WTC11 (cell line): Measurements from ENCODE around the gene NANOGP8. TPM values are rescaled to one million over a fixed set of nuclear protein-coding genes. Genes with fewer than 3 reads are reported as not detected.

Experiments used
- ATAC-seq: fragments of 200-7000 bp; cut with Tn5 transposase; 2 replicates; pipeline ENCODE4 v1.10.0; 2021; ENCODE audit warnings: mild to moderate bottlenecking, moderate library complexity
- CTCF ChIA-PET: fragments of 300-600 bp; sonication (Branson Sonifier 250); formaldehyde crosslinking; loops from one replicate; lab custom pipeline; 2021; ENCODE audit warnings: antibody characterized with exemption; lab: Charles Lee
- POLR2A ChIA-PET: fragments of 350-600 bp; sonication (Branson Sonifier 250); formaldehyde crosslinking; loops from one replicate; lab custom pipeline; 2021; ENCODE audit warnings: antibody characterized with exemption; lab: Charles Lee
- DNase-seq: peaks from one replicate; pipeline ENCODE4 v3.0.0; 2021; ENCODE audit warnings: low spot score
- H3K27ac Mint-ChIP-seq: 2 replicates; pipeline ENCODE4 v1.8.0; 2021; ENCODE audit warnings: mixed read lengths
- H3K27me3 Mint-ChIP-seq: 2 replicates; pipeline ENCODE4 v1.8.0; 2021; ENCODE audit warnings: low read depth, mild to moderate bottlenecking, moderate library complexity, mixed read lengths
- H3K36me3 Mint-ChIP-seq: 2 replicates; pipeline ENCODE4 v1.8.0; 2021; ENCODE audit warnings: mixed read lengths
- H3K4me1 Mint-ChIP-seq: 2 replicates; pipeline ENCODE4 v1.8.0; 2022; ENCODE audit warnings: mixed read lengths
- H3K4me3 Mint-ChIP-seq: 2 replicates; pipeline ENCODE4 v1.8.0; 2021; ENCODE audit warnings: mild to moderate bottlenecking, moderate library complexity, mixed read lengths
- H3K9me3 Mint-ChIP-seq: 2 replicates; pipeline ENCODE4 v1.8.0; 2021; ENCODE audit warnings: mixed read lengths
- CREM ChIP-seq: sonication (generic); formaldehyde crosslinking; IDR thresholded peaks from 2 replicates; pipeline ENCODE4 v1.8.1; 2022; ENCODE audit warnings: mild to moderate bottlenecking, missing genetic modification reagents, moderate library complexity
- ELF4 ChIP-seq: sonication (generic); formaldehyde crosslinking; IDR thresholded peaks from 2 replicates; pipeline ENCODE4 v1.8.1; 2022; ENCODE audit warnings: low read depth, mild to moderate bottlenecking, moderate library complexity, missing genetic modification reagents
- ETV6 ChIP-seq: sonication (generic); formaldehyde crosslinking; IDR thresholded peaks from 2 replicates; pipeline ENCODE4 v1.8.1; 2022; ENCODE audit warnings: mild to moderate bottlenecking, missing genetic modification reagents
- GABPB1 ChIP-seq: sonication (generic); formaldehyde crosslinking; IDR thresholded peaks from 2 replicates; pipeline ENCODE4 v1.8.1; 2023; ENCODE audit warnings: mild to moderate bottlenecking, missing genetic modification reagents
- GRHL2 ChIP-seq: fragments of 250-450 bp; sonication (Bioruptor Pico); IDR thresholded peaks from 2 replicates; pipeline ENCODE4 v1.8.0; 2022; ENCODE audit warnings: mild to moderate bottlenecking, moderate library complexity; ENCODE audit not compliant: insufficient replicate concordance, severe bottlenecking
- GTF2I ChIP-seq: fragments of 250-450 bp; sonication (Bioruptor Pico); conservative IDR thresholded peaks from 2 replicates; pipeline ENCODE4 v1.4.0; 2021; ENCODE audit warnings: mild to moderate bottlenecking
- JUN ChIP-seq: sonication (generic); formaldehyde crosslinking; IDR thresholded peaks from 2 replicates; pipeline ENCODE4 v1.8.0; 2023; ENCODE audit warnings: mild to moderate bottlenecking, missing genetic modification reagents
- MYBL2 ChIP-seq: sonication (generic); formaldehyde crosslinking; IDR thresholded peaks from 2 replicates; pipeline ENCODE4 v1.8.1; 2023; ENCODE audit warnings: mild to moderate bottlenecking, moderate library complexity, missing genetic modification reagents
- NR1H2 ChIP-seq: sonication (generic); formaldehyde crosslinking; IDR thresholded peaks from 2 replicates; pipeline ENCODE4 v1.9.0; 2021; ENCODE audit warnings: mild to moderate bottlenecking, moderate library complexity, missing genetic modification reagents
- RELA ChIP-seq: sonication (generic); formaldehyde crosslinking; IDR thresholded peaks from 2 replicates; pipeline ENCODE4 v1.8.1; 2022; ENCODE audit warnings: missing genetic modification reagents, mild to moderate bottlenecking, borderline replicate concordance
- RORB ChIP-seq: fragments of 250-450 bp; sonication (Bioruptor Pico); IDR thresholded peaks from 2 replicates; pipeline ENCODE4 v1.9.0; 2021; ENCODE audit warnings: mild to moderate bottlenecking
- SMAD3 ChIP-seq: sonication (generic); formaldehyde crosslinking; IDR thresholded peaks from 2 replicates; pipeline ENCODE4 v1.8.0; 2022; ENCODE audit warnings: missing genetic modification reagents, mild to moderate bottlenecking, borderline replicate concordance
- SMAD4 ChIP-seq: sonication (generic); formaldehyde crosslinking; IDR thresholded peaks from 2 replicates; pipeline ENCODE4 v1.8.0; 2022; ENCODE audit warnings: mild to moderate bottlenecking, missing genetic modification reagents
- ZNF121 ChIP-seq: sonication (generic); formaldehyde crosslinking; IDR thresholded peaks from 2 replicates; pipeline ENCODE4 v1.8.0; 2023; ENCODE audit warnings: missing genetic modification reagents
- ZNF396 ChIP-seq: fragments of 250-450 bp; sonication (Bioruptor Pico); IDR thresholded peaks from 2 replicates; pipeline ENCODE4 v1.8.0; 2021; ENCODE audit warnings: mild to moderate bottlenecking, moderate library complexity, borderline replicate concordance
- total RNA-seq: library from RNA; stranded (reverse); gene quantifications from 3 replicates; pipeline ENCODE4 v1.2.3, GENCODE V29; 2021
- TF ChIP-seq, protein P1 (sequence below): fragments of 250-450 bp; sonication (Bioruptor Pico); IDR thresholded peaks from 2 replicates; pipeline ENCODE4 v1.9.0; 2021; ENCODE audit warnings: moderate library complexity, mild to moderate bottlenecking, inconsistent platforms, borderline replicate concordance
- TF ChIP-seq, protein P2 (sequence below): sonication (generic); formaldehyde crosslinking; IDR thresholded peaks from 2 replicates; pipeline ENCODE4 v1.8.0; 2022; ENCODE audit warnings: mild to moderate bottlenecking, missing genetic modification reagents
- TF ChIP-seq, protein P3 (sequence below): sonication (generic); formaldehyde crosslinking; IDR thresholded peaks from 2 replicates; pipeline ENCODE4 v1.8.1; 2023; ENCODE audit warnings: mild to moderate bottlenecking, missing genetic modification reagents, moderate library complexity
- TF ChIP-seq, protein P4 (sequence below): sonication (generic); formaldehyde crosslinking; IDR thresholded peaks from 2 replicates; pipeline ENCODE4 v1.8.0; 2022; ENCODE audit warnings: mild to moderate bottlenecking, missing genetic modification reagents
- TF ChIP-seq, protein P5 (sequence below): fragments of 250-450 bp; sonication (Bioruptor Pico); IDR thresholded peaks from 2 replicates; pipeline ENCODE4 v1.9.0; 2021; ENCODE audit warnings: mild to moderate bottlenecking
- TF ChIP-seq, protein P6 (sequence below): sonication (generic); formaldehyde crosslinking; IDR thresholded peaks from 2 replicates; pipeline ENCODE4 v1.8.1; 2023; ENCODE audit warnings: mild to moderate bottlenecking, missing genetic modification reagents
- TF ChIP-seq, protein P7 (sequence below): fragments of 250-450 bp; sonication (Bioruptor Pico); IDR thresholded peaks from 2 replicates; pipeline ENCODE4 v1.9.0; 2021; ENCODE audit warnings: mild to moderate bottlenecking

Gene NANOGP8
- total RNA-seq, 1 experiment from 2014 or later = 2.1 TPM

DNA sequence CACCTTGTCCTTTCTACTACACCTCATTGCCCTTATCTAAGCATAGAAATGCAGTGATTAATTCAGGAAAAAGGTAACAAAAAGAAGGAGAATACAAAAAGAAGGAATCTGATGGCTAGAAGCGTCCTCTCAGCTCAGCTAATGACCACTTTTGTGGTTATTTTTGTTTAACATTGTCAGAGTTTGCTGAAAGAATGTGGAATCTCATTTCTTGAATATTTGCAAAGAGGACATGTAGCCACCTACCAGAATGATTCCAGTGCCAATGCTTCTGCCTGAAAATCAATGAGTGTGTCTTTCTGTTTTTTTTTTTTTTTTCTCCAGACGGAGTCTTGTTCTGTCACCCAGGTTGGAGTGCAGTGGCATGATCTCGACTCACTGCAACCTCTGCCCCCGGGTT, 24.5 kb downstream of the NANOGP8 start (continued):
- TF ChIP-seq, protein P1, sequence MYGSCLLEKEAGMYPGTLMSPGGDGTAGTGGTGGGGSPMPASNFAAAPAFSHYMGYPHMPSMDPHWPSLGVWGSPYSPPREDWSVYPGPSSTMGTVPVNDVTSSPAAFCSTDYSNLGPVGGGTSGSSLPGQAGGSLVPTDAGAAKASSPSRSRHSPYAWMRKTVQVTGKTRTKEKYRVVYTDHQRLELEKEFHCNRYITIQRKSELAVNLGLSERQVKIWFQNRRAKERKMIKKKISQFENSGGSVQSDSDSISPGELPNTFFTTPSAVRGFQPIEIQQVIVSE (CRISPR knock-in tag) = no peak
- no peak for TF ChIP-seq MYBL2
- no peak for TF ChIP-seq GTF2I
- TF ChIP-seq, protein P2, sequence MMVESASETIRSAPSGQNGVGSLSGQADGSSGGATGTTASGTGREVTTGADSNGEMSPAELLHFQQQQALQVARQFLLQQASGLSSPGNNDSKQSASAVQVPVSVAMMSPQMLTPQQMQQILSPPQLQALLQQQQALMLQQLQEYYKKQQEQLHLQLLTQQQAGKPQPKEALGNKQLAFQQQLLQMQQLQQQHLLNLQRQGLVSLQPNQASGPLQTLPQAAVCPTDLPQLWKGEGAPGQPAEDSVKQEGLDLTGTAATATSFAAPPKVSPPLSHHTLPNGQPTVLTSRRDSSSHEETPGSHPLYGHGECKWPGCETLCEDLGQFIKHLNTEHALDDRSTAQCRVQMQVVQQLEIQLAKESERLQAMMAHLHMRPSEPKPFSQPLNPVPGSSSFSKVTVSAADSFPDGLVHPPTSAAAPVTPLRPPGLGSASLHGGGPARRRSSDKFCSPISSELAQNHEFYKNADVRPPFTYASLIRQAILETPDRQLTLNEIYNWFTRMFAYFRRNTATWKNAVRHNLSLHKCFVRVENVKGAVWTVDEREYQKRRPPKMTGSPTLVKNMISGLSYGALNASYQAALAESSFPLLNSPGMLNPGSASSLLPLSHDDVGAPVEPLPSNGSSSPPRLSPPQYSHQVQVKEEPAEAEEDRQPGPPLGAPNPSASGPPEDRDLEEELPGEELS (CRISPR knock-in tag) = no peak
- TF ChIP-seq, protein P3, sequence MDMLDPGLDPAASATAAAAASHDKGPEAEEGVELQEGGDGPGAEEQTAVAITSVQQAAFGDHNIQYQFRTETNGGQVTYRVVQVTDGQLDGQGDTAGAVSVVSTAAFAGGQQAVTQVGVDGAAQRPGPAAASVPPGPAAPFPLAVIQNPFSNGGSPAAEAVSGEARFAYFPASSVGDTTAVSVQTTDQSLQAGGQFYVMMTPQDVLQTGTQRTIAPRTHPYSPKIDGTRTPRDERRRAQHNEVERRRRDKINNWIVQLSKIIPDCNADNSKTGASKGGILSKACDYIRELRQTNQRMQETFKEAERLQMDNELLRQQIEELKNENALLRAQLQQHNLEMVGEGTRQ (CRISPR knock-in tag) = no peak
- no peak for TF ChIP-seq JUN (CRISPR knock-in tag)

DNA sequence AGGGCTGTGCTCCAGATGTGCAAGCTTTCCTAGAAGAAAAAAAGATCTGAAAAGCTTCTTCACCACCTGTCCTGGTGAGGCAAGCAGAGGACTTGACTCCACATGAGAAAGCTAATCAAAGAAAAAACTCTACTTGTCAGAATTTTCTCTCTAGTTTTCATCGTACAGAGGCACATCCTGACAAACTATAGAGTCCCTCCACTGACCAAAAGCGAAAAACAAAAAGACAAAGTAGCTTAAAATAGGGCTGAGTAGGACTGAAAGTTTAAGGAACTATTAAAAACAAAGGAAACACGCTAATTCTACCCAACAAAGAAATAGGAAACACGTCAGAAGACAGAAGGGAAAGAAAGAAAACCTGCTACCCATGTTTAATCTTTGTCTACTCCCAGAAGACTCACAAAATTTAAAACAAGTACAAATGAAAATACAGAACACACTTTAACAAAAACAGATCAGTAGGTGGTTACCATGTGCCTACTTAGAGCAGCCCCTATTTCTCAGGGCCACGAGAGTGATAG, 26.5 kb downstream of the NANOGP8 start:
- Mint-ChIP-seq H3K27me3 (no peaks in the 10 kb centered on the region; the same call in 1 of the 2 replicates), H3K4me3 (no peak overlapping the region), H3K9me3 (peaks cover 8% of the 10 kb centered on the region), H3K27ac (peak overlapping the region; percentile 89), H3K4me1 (peaks cover 52% of the 10 kb centered on the region), H3K36me3 (peaks cover 14% of the 10 kb centered on the region)
- ATAC-seq = no peak
- ChIA-PET POLR2A (no interaction called here), CTCF (interaction anchor here (0.8 to 1.3 kb wide), 3 partner anchors 40 to 386 kb away, joined by 3 to 5 read pairs (median 3); no protein-coding TSS in a partner anchor)
- TF ChIP-seq ZNF121 (CRISPR knock-in tag) = no peak
- TF ChIP-seq, protein P4, sequence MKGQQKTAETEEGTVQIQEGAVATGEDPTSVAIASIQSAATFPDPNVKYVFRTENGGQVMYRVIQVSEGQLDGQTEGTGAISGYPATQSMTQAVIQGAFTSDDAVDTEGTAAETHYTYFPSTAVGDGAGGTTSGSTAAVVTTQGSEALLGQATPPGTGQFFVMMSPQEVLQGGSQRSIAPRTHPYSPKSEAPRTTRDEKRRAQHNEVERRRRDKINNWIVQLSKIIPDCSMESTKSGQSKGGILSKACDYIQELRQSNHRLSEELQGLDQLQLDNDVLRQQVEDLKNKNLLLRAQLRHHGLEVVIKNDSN (CRISPR knock-in tag) = no peak
- no peak for TF ChIP-seq GRHL2 (CRISPR knock-in tag)
- no peak for TF ChIP-seq MYBL2
- no peak for TF ChIP-seq ZNF396 (CRISPR knock-in tag)
- no peak for TF ChIP-seq SMAD3 (CRISPR knock-in tag)
- TF ChIP-seq GABPB1 (CRISPR knock-in tag) = no peak
- TF ChIP-seq NR1H2 (CRISPR knock-in tag) = no peak
- no peak for DNase-seq

DNA sequence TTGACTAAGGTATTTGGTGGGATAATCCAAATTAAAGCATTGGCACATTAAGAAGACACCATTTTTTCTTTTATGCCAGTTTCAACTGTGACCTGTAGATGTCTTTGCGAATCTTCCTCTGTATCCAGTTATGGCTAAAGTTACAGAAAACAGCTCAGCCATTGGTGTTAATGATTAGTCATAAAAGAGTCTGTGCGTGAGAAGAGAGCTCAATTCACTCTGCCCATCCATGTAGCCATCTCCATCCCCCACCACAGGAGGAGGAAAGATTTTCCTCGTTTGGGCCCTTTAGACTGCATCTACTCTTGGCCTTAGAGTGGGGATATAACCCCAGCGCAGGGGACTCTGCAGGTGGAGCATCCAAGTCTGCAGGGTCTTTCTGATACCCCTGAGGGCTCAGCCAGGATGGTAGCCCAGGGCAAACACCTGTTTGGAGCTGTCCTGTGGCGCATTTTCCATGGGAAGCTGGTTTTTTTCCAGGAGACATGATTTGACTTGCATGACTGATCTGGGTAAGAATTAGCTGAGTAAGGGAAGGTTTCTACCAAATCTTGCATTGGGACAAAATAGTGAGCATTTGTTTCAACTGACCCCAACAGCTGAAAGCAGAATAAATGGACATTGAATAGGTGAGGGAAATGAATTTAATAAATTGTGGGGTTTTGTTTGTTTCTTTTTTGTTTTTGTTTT, 29.5 kb downstream of the NANOGP8 start:
- 0 out of 2 replicates have a peak overlapping the region, but pooled peaks have one; percentile 61 for H3K27ac Mint-ChIP-seq
- ATAC-seq (no peak), DNase-seq (no peak)
- H3K4me1 Mint-ChIP-seq = peaks cover 24% of the 10 kb centered on the region
- H3K4me3 Mint-ChIP-seq = no peak overlapping the region
- H3K9me3 Mint-ChIP-seq = peaks cover 13% of the 10 kb centered on the region
- POLR2A ChIA-PET = no interaction called here
- no peaks in the 10 kb centered on the region; the same call in 1 of the 2 replicates for H3K27me3 Mint-ChIP-seq
- CTCF ChIA-PET = no interaction called here
- peaks cover 19% of the 10 kb centered on the region for H3K36me3 Mint-ChIP-seq
- TF ChIP-seq, protein P5, sequence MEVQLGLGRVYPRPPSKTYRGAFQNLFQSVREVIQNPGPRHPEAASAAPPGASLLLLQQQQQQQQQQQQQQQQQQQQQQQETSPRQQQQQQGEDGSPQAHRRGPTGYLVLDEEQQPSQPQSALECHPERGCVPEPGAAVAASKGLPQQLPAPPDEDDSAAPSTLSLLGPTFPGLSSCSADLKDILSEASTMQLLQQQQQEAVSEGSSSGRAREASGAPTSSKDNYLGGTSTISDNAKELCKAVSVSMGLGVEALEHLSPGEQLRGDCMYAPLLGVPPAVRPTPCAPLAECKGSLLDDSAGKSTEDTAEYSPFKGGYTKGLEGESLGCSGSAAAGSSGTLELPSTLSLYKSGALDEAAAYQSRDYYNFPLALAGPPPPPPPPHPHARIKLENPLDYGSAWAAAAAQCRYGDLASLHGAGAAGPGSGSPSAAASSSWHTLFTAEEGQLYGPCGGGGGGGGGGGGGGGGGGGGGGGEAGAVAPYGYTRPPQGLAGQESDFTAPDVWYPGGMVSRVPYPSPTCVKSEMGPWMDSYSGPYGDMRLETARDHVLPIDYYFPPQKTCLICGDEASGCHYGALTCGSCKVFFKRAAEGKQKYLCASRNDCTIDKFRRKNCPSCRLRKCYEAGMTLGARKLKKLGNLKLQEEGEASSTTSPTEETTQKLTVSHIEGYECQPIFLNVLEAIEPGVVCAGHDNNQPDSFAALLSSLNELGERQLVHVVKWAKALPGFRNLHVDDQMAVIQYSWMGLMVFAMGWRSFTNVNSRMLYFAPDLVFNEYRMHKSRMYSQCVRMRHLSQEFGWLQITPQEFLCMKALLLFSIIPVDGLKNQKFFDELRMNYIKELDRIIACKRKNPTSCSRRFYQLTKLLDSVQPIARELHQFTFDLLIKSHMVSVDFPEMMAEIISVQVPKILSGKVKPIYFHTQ (CRISPR knock-in tag) = no peak
- TF ChIP-seq SMAD4 (no peak), RORB (CRISPR knock-in tag) (no peak), RELA (CRISPR knock-in tag) (no peak), ELF4 (CRISPR knock-in tag) (no peak), ETV6 (CRISPR knock-in tag) (no peak), CREM (no peak)
- TF ChIP-seq, protein P6, sequence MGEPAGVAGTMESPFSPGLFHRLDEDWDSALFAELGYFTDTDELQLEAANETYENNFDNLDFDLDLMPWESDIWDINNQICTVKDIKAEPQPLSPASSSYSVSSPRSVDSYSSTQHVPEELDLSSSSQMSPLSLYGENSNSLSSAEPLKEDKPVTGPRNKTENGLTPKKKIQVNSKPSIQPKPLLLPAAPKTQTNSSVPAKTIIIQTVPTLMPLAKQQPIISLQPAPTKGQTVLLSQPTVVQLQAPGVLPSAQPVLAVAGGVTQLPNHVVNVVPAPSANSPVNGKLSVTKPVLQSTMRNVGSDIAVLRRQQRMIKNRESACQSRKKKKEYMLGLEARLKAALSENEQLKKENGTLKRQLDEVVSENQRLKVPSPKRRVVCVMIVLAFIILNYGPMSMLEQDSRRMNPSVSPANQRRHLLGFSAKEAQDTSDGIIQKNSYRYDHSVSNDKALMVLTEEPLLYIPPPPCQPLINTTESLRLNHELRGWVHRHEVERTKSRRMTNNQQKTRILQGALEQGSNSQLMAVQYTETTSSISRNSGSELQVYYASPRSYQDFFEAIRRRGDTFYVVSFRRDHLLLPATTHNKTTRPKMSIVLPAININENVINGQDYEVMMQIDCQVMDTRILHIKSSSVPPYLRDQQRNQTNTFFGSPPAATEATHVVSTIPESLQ = no peak
- TF ChIP-seq, protein P7, sequence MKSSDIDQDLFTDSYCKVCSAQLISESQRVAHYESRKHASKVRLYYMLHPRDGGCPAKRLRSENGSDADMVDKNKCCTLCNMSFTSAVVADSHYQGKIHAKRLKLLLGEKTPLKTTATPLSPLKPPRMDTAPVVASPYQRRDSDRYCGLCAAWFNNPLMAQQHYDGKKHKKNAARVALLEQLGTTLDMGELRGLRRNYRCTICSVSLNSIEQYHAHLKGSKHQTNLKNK (CRISPR knock-in tag) = no peak
- TF ChIP-seq, protein P3 (CRISPR knock-in tag) = no peak
